HG03064 (cell line): ENCODE results near the gene ADGRG7.
"Not testable (repeated sequence)": the region's sequence is repeated elsewhere in the genome, so short reads cannot be mapped to it uniquely, and the experiment has no call there.

Experiments used
- ATAC-seq: cut with Tn5 transposase; IDR thresholded peaks from one replicate; pipeline ENCODE4 v1.9.1; 2021; ENCODE audit warnings: low read depth; ENCODE audit not compliant: unreplicated experiment

The ADGRG7 gene

GRCh38 chr3:100609305-100609704 is at the start of gene ADGRG7:
ADGRG7 (plus strand) TSS chr3:100609601; CDS start chr3:100609857, 256 bp downstream.
- no peak for ATAC-seq

- ATAC-seq, result no peak
Measured at GRCh38 chr3:100560426-100560825, 49.0 kb upstream of the ADGRG7 start.

GRCh38 chr3:100561459-100562158 is 47.8 kb upstream of the ADGRG7 start:
- ATAC-seq, result no peak

GRCh38 chr3:100562224-100562857 is 47.1 kb upstream of the ADGRG7 start:
- no peak for ATAC-seq

- no peak for ATAC-seq
Measured at GRCh38 chr3:100563228-100563627, 46.2 kb upstream of the ADGRG7 start.

GRCh38 chr3:100563652-100564211 is 45.7 kb upstream of the ADGRG7 start:
- no peak for ATAC-seq

- ATAC-seq, result no peak
Measured at GRCh38 chr3:100570811-100571210, 38.6 kb upstream of the ADGRG7 start.

- no peak for ATAC-seq
Measured at GRCh38 chr3:100574536-100574935, 34.9 kb upstream of the ADGRG7 start.

- no peak for ATAC-seq
Measured at GRCh38 chr3:100575704-100576103, 33.7 kb upstream of the ADGRG7 start.

- no peak for ATAC-seq
Measured at GRCh38 chr3:100577382-100578008, 31.9 kb upstream of the ADGRG7 start.

GRCh38 chr3:100578646-100579045 is 30.8 kb upstream of the ADGRG7 start:
- no peak for ATAC-seq

GRCh38 chr3:100580147-100580546 is 29.3 kb upstream of the ADGRG7 start:
- ATAC-seq, result no peak

- ATAC-seq, result no peak
Measured at GRCh38 chr3:100581650-100582049, 27.8 kb upstream of the ADGRG7 start.

GRCh38 chr3:100582157-100582556 is 27.2 kb upstream of the ADGRG7 start:
- not testable (repeated sequence) for ATAC-seq

GRCh38 chr3:100584101-100584660 is 25.2 kb upstream of the ADGRG7 start:
- ATAC-seq, result no peak

- no peak for ATAC-seq
Measured at GRCh38 chr3:100586832-100587231, 22.6 kb upstream of the ADGRG7 start.

- ATAC-seq, result no peak
Measured at GRCh38 chr3:100588251-100588650, 21.1 kb upstream of the ADGRG7 start.

- ATAC-seq, result no peak
Measured at GRCh38 chr3:100590114-100590839, 19.1 kb upstream of the ADGRG7 start.

GRCh38 chr3:100590840-100591147 is 18.6 kb upstream of the ADGRG7 start:
- no peak for ATAC-seq

- no peak for ATAC-seq
Measured at GRCh38 chr3:100591411-100591810, 18.0 kb upstream of the ADGRG7 start.
